Activated CD8-positive, alpha-beta memory T cell treated with anti-CD3 and anti-CD28 coated beads for 24 hours (primary cell): Measurements from ENCODE around the gene MED9.
"Not testable (repeated sequence)": the region's sequence is repeated elsewhere in the genome, so short reads cannot be mapped to it uniquely, and the experiment has no call there.

Experiments
- DNase-seq: peaks from one replicate; pipeline ENCODE4 v3.0.0-alpha.2; 2020

Gene MED9

GRCh38 chr17:17456251-17456650 is 20.5 kb upstream of the MED9 start:
- no peak for DNase-seq

DNA sequence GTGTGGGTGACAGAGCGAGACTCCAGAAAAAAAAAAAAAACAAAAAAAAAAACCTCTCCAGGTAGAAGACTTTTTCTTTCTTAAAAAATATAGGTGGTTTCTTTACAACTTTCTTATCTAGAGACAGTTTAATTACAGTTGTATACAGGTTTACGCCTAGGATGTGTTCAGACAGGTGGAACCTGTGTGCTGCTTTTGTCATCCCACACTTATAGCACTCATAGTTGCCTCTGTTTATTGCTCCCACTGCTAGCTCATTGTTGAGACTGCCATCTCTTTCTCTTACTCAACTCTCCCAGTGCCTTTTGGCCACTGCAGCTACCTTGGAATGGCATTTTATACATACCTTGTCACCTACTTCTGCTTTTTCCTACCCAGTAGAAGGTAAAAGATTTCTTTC is 19.1 kb upstream of the MED9 start:
- no peak for DNase-seq

GRCh38 chr17:17460038-17460437 is 16.8 kb upstream of the MED9 start:
- no peak for DNase-seq

DNA sequence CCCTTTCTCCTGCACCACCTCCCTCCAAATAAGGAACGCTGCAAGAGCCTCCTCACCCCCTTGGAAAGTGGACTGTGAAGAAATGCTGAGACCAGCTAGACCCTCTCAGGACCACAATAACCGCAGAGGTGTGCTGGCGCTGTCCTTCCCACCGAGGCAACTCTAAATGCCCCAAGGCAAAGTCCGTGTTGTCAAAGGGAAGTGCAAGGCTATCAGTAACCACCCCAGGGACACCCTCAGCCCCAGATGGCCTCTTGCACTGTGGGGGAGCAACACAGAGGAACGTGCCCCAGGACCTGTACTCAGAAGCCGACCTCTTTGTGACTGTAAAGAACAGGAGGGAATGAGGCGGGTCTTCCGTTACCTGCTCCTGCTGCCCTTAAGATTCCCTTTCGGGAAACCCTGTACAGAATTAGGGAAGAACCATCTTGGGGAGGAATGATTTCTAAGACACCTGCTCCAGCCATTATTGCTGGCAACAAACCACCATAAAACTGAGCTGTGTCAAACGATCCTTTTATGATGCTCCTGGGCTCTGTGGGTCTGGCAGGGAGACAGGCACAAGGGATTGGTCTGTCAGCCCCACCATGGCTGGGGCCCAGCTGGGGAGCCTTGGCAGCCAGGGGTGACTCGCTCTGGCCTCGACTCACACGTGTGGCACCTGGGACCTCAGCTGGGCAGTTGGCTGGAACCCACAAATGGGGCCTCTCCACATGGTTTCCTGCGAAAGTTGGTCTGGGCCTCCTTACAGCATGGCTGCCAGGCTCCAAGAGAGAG is 14.6 kb upstream of the MED9 start:
- DNase-seq: no peak

- DNase-seq: no peak
These were observed 13.0 kb upstream of the MED9 start for GRCh38 chr17:17463821-17464220.

DNA sequence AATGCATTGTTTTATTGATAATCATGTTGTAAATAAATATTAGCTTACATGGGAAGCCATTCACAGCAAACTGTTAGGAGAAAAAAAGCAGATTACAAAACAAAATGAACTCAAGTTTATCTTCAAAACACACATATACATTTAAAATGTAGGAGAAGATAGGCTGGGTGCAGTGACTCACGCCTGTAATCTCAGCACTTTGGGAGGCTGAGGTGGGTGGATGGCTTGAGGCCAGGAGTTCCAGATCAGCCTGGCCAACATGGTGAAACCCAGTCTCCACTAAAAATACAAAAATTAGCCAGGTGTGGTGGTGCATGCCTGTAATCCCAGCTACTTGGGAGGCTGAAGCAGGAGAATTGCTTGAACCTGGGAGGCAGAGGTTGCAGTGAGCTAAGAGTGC is 10.9 kb upstream of the MED9 start:
- not testable (repeated sequence) for DNase-seq

DNA sequence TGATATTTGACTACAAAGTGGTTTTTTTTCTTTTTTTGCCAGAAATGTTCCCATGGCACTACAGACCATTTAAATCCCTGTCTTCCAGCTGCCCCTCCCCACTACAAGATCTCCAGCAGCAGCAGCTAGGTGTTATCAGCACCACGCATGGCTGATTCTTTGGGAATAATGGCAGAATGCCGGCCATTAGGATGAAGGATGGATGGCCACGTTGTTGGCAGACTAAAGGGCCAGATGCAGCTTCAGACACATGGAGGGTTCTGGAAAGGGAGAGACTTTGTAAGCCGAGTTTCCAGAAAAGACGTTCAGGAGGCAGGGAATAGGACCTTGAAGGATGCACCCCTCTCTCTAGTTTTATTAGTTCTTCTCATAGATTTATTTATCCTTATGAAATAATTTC is 10.3 kb upstream of the MED9 start:
- DNase-seq: no peak

DNA sequence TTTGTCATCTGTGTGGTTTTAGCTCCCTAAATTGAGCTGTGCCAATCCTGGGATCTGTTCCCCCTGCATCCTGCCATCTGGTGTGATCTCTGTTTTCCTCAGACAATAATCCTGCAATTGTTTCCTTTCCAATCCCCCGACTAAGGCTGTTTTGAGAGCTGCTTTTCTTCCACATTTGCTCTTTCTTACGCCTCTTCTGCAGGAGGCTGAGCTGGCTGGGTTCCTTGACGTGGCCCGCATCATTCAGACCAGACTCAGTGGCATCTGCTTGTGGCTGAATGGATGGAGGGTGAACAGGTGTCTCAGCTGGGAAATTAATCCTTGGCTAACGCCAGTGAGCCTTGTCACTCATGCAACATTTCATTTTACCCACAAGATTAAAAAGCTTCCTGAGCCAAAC is 9.8 kb upstream of the MED9 start:
- no peak for DNase-seq

DNA sequence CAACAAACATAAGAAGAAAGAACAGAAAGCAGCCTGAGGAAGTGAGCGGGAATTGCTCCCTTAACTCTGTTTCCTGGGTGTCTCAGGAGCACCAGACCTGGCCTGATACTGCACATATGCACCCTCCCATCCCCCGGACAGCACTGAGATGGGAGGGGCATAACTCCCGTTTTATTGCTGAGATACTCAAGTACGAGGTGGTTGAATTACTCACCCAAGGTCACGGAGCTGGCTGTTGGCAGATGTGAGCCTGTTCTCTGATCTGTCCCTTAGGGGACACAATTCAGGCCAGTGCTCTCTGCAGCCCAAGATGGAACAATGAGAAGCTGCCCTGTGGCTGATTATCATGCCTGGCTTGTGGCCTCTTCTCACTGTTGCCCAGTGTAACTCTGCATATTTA is 9.1 kb upstream of the MED9 start:
- no peak for DNase-seq

GRCh38 chr17:17468217-17469010 is 8.4 kb upstream of the MED9 start:
- no peak for DNase-seq

DNA sequence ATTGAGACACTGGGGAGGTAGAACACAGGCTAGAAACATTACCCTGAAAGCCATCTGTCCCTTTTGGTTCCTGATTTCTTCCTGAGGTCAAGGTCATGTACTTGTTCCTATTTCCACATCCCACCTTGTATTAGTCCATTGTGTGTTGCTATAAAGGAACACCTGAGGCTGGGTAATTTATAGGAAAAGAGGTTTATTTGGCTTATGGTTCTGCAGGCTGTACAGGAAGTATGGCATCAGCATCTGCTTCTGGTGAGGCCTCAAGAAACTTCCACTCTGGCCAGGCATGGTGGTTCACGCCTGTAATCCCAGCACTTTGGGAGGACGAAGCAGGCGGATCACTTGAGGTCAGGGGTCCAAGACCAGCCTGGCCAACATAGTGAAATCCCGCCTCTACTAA is 7.4 kb upstream of the MED9 start:
- no peak for DNase-seq

DNA sequence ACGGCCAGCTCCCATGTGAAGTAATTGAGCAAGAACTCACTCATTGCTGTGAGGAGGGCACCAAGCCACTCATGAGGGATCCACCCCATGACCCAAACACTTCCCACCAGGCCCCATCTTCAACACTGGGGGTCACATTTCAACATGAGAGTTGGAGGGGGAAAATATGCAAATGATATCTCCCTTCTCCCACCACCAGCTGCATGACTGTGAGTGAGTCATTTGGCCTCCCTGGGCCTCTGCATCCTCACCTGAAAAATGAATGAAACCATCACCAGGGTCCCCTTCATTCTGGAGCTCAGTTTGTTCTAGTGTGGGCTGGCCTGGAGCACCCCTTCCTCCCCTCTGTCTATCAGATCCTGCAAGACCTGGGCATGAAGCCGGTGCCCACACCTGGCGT is 6.8 kb upstream of the MED9 start:
- DNase-seq: no peak

DNA sequence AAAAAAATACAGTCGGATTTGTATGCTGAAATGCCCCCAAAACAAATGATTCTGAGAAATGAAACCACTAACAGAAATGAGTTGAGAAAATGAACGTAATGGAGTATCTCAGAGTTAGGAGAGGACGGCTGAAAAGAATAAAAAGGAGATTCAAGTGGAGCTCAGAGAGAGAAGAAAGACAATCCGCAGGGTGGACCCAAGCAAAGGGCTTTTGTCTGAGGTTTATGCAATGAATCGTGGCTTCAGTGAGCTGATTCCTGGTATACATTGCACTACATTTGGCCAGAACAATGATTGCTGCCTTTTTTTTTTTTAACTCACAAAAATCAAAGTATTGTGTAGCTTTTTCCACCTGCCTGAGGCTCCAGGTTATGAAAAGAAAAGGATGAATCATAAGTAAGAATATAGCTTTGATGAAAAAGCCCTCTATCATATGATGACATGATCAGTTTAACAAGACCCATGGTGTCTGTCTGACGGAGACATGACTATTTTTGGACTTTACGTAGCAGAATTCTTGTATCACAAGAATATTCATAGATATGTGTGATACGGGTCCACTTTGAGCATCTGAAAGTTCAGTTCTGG is 4.4 kb upstream of the MED9 start:
- DNase-seq: no peak

DNA sequence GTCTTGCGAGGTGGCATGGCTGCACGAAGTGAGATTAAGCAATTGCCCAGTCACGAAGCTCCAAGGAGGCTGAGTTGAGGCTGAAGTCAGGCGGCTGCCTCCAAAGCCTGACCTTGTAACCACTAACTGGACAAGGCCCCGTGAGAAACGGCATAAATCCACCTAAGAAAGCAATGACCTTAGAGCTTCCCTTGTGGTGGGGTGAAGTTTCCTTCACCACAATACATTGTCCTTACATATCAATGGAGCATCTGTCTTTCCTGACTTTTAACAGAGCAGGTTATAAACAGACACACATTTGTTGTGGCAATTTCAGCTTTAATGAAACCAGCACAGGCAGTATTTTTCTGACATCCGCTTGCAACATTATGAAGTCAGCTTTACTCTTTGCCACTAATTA is 2.5 kb upstream of the MED9 start:
- DNase-seq: no peak

DNA sequence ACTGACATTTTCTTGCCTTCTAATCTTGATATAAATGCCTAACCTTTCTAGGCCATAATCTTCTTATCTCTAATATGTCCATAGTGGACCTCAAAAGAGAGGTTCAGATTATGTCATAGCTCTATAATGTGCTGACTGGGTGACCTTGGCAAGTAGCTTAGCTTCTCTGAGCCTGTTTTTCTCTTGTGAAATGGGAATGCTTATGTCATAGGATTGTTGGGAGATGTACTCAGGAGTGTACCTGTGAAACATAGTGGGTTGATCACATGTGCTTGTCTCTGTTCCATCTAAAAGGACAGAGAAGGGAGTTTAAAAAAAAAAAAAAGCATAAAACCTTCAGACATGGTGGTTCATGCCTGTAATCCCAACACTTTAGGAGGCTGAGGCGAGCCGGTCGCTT is 2.4 kb downstream of the MED9 start:
- no peak for DNase-seq

DNA sequence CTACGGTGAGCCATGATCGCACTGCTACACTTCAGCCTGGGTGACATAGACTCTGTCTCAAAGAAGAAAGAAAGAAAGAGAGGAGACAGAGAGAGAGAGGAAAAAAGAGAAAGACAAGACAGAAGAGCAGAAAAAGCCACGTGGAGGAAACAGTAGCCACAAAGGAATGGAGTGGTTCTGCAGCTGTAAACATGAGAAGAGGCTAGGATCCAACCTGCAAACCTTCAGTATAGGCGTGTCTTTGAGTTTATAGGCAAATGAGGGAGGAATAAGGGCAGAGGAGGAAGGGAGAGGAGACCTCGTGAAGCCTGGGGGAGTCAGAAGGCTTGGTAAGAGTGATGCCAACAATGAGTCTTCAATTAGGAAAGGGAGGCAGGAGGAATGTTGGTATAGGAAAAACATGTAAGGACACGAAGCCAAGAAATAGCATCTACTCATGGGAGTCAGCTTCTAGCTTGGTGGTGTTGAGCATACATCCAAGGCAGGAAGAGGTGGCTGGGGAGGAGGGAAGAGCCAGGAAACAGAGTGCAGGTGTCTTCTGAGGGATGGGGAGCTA is 3.9 kb downstream of the MED9 start:
- DNase-seq: no peak

DNA sequence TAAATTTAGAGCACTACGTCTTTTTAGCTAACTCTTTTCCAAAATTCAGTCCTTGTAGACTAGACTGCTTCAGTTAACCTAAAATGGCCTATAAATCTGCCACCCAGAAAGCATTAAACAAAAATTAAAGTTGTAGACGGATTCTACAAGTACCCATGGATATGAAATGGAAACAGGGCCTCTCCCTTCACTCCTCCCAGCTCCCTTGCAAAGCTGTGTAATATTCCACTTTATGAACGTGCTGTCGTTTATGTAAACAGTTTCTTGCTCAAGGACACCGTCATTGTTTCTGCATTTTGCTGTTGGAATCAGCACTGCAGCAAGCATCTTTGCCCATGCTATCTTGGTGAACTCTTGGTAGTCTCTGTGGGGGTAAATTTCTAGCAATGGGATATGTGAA is 5.1 kb downstream of the MED9 start:
- DNase-seq: no peak

DNA sequence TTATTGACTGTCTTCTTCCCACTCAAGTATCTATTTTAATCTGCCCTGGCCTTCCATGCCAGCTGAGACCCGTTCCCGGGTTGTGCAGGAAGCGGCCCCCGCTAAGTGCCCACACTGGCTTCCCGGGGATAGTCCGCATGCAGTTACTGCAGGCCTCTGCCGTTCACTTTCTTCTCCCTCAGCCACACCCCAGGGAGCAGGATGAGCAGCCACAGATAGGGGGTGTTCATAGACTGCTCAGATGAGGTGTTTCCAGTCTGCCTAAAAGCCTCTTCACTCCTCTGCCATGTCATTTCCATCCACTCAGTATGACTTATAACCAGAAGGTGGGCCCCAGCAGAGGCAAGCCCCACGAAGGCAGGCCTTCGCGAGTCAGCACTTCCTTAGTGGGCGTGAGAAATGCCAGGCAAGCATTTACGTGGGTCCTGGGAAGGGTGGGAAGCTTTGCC is 7.7 kb downstream of the MED9 start:
- DNase-seq: no peak

- DNase-seq: no peak
These were observed 8.6 kb downstream of the MED9 start for GRCh38 chr17:17485420-17485819.

- DNase-seq: not testable (repeated sequence)
These were observed 9.6 kb downstream of the MED9 start for GRCh38 chr17:17486416-17486815.

GRCh38 chr17:17487998-17488397 is 11.2 kb downstream of the MED9 start:
- no peak for DNase-seq

GRCh38 chr17:17491031-17491471 is 14.3 kb downstream of the MED9 start:
- no peak for DNase-seq

GRCh38 chr17:17491546-17491988 is 14.8 kb downstream of the MED9 start:
- DNase-seq: no peak

- DNase-seq: no peak
These were observed 15.3 kb downstream of the MED9 start for GRCh38 chr17:17492085-17492484.
